B cell (primary cell): Measurements from ENCODE around the gene ALAD.

Experiments used
- EZH2 ChIP-seq: IDR thresholded peaks from 2 replicates; pipeline ENCODE4 v1.6.1; 2012; ENCODE audit warnings: borderline replicate concordance, low read depth, mild to moderate bottlenecking, moderate library complexity, low read length; ENCODE audit not compliant: insufficient read depth, poor library complexity, severe bottlenecking
- TF ChIP-seq, protein P1 (sequence below): fragments of 200-600 bp; IDR thresholded peaks from one replicate; pipeline ENCODE4 v1.8.0; 2022; ENCODE audit warnings: antibody characterized with exemption, mild to moderate bottlenecking

DNA sequence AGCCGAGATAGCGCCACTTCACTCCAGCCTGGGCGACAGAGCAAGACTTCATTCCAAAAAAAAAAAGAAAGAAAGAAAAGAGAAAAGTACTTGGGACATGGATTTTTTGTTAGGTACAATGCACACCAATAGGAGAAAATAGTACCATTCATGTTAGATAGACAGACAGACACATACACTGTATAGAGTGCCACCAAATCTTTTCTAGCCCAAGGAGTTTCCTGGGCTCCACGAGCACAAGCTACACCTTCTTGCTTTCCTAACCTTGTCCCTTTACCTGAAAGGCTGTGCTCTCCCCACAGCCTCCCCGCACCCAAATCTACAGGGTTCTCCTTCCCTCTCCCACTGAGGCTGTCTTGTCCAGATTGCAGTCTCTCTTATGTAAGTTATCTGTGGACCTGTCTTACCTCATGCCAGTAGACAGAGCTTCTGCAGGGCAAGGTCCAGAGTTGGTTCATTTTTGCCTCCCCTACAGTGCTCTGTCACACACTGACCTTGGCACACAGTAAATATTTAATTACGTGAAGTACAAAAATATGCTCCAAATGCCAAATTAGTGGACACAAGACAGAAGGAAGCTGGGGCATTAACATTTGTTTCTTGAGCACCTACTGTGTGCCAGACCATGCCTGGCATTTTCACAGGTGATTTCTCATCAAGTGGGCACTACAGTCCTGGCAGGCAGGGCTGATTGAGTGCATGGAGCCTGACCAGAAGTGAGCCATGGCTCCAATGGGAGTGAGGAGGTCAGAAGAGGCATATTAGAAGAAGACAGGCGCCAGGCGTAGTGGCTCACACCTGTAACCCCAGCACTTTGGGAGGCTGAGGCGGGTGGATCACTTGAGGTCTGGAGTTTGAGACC lies 5.9 kb downstream of the ALAD start:
- TF ChIP-seq, protein P1, sequence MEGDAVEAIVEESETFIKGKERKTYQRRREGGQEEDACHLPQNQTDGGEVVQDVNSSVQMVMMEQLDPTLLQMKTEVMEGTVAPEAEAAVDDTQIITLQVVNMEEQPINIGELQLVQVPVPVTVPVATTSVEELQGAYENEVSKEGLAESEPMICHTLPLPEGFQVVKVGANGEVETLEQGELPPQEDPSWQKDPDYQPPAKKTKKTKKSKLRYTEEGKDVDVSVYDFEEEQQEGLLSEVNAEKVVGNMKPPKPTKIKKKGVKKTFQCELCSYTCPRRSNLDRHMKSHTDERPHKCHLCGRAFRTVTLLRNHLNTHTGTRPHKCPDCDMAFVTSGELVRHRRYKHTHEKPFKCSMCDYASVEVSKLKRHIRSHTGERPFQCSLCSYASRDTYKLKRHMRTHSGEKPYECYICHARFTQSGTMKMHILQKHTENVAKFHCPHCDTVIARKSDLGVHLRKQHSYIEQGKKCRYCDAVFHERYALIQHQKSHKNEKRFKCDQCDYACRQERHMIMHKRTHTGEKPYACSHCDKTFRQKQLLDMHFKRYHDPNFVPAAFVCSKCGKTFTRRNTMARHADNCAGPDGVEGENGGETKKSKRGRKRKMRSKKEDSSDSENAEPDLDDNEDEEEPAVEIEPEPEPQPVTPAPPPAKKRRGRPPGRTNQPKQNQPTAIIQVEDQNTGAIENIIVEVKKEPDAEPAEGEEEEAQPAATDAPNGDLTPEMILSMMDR: no peak
- no peak for TF ChIP-seq EZH2
